PFSK-1 (cell line): ENCODE results near the gene PIK3CD.

Experiments used
- FOXP2 ChIP-seq: optimal IDR thresholded peaks from 2 replicates; pipeline ENCODE3; 2011; ENCODE audit warnings: borderline replicate concordance, control low read depth, inconsistent platforms; ENCODE audit not compliant: insufficient read depth; ENCODE audit errors: extremely low read length, extremely low read depth
- POLR2AphosphoS5 ChIP-seq: IDR thresholded peaks from 2 replicates; pipeline ENCODE4 v1.6.1; 2012; ENCODE audit warnings: low read depth, mild to moderate bottlenecking, control low read depth, low read length, moderate library complexity
- REST ChIP-seq, 2 experiments: IDR thresholded peaks; 2 replicates each; pipeline versions ENCODE4 v1.6.1 to v1.8.0; 2011 to 2012; ENCODE audit warnings: low read depth in 2 of 2, low read length in 2 of 2, control low read depth in 1 of 2, inconsistent platforms in 1 of 2, mild to moderate bottlenecking in 1 of 2, moderate library complexity in 1 of 2; ENCODE audit not compliant: insufficient read depth in 1 of 2

- TF ChIP-seq POLR2AphosphoS5 (no peak), REST (IDR thresholded peaks at IDR 0.05; ENCODE audit: insufficient read depth in 1 of 2, low read depth in 2 of 2, low read length in 2 of 2) (no peak), FOXP2 (no peak)
Measured at GRCh38 chr1:9720785-9721605, 69.5 kb downstream of the PIK3CD start.
